Fibroblast of lung (primary cell): ENCODE results near the gene NDC1. TPM values are rescaled to one million over a fixed set of nuclear protein-coding genes. Genes with fewer than 3 reads are reported as not detected.
"Not testable (repeated sequence)": the region's sequence is repeated elsewhere in the genome, so short reads cannot be mapped to it uniquely, and the experiment has no call there.

ENCODE experiments used
- DNase-seq, 2 donors: peaks; one replicate each; pipeline versions ENCODE4 v3.0.0 to v3.0.0-alpha.2; 2010; ENCODE audit warnings: low read depth in 2 of 2
- H2AFZ ChIP-seq: 2 replicates; pipeline ENCODE4 v1.5.1; 2012; ENCODE audit warnings: low read length, control low read depth, inconsistent platforms
- H3K27ac ChIP-seq: 2 replicates; pipeline ENCODE4 v1.5.1; 2011; ENCODE audit warnings: low read length, control low read depth; ENCODE audit not compliant: insufficient read depth
- H3K27me3 ChIP-seq: 2 replicates; pipeline ENCODE4 v1.5.1; 2011; ENCODE audit warnings: mild to moderate bottlenecking, low read length; ENCODE audit not compliant: control insufficient read depth, insufficient read depth
- H3K36me3 ChIP-seq: 2 replicates; pipeline ENCODE4 v1.5.1; 2011; ENCODE audit warnings: low read length; ENCODE audit not compliant: control insufficient read depth, insufficient read depth
- H3K4me1 ChIP-seq: 2 replicates; pipeline ENCODE4 v1.5.1; 2011; ENCODE audit warnings: low read length; ENCODE audit not compliant: control insufficient read depth, insufficient read depth; ENCODE audit errors: extremely low read depth
- H3K4me2 ChIP-seq: 2 replicates; pipeline ENCODE4 v1.5.1; 2011; ENCODE audit warnings: low read length, control low read depth; ENCODE audit not compliant: insufficient read depth; ENCODE audit errors: extremely low read depth
- H3K4me3 ChIP-seq, 4 experiments: fragments of 200-600 bp in 1 of 4; sonication (generic) in 1 of 4; replicated peaks in 1 of 4; 2 replicates each; pipeline ENCODE4 v1.5.1; 2011 to 2016; ENCODE audit warnings: low read length in 4 of 4, low read depth in 3 of 4, mild to moderate bottlenecking in 3 of 4, control low read depth in 2 of 4, inconsistent platforms in 1 of 4, mixed read lengths in 1 of 4; ENCODE audit not compliant: insufficient read depth in 1 of 4; ENCODE audit errors: control extremely low read depth in 1 of 4
- H3K79me2 ChIP-seq: 2 replicates; pipeline ENCODE4 v1.5.1; 2012; ENCODE audit warnings: mild to moderate bottlenecking, low read length, inconsistent platforms; ENCODE audit not compliant: control insufficient read depth, insufficient read depth
- H3K9ac ChIP-seq: 2 replicates; pipeline ENCODE4 v1.5.1; 2011; ENCODE audit warnings: mild to moderate bottlenecking, low read length, control low read depth; ENCODE audit not compliant: insufficient read depth
- H3K9me3 ChIP-seq: 2 replicates; pipeline ENCODE4 v1.5.1; 2012; ENCODE audit warnings: low read depth, low read length; ENCODE audit not compliant: control insufficient read depth, insufficient read depth
- H4K20me1 ChIP-seq: 2 replicates; pipeline ENCODE4 v1.5.1; 2011; ENCODE audit warnings: low read length; ENCODE audit not compliant: control insufficient read depth, insufficient read depth; ENCODE audit errors: extremely low read depth
- EZH2 ChIP-seq: IDR thresholded peaks from 2 replicates; pipeline ENCODE4 v1.5.1; 2012; ENCODE audit warnings: low read length, control low read depth, mild to moderate bottlenecking; ENCODE audit errors: missing control alignments
- polyA plus RNA-seq, 2 donors: library from polyadenylated mRNA; depleted of rRNA in 1 of 2; stranded (reverse) in 1 of 2; unstranded in 1 of 2; fragments of >200 nt; gene quantifications; 2 replicates each; pipeline ENCODE4 v1.2.1, GENCODE V29; 2011 to 2012; ENCODE audit warnings: missing spikeins in 1 of 2
- total RNA-seq: library from RNA; depleted of rRNA; stranded (reverse); fragments of >200 nt; gene quantifications from 2 replicates; pipeline ENCODE4 v1.2.1, GENCODE V29; 2014
- TF ChIP-seq, protein P1 (sequence below), 2 donors: IDR thresholded peaks in 1 of 2; conservative IDR thresholded peaks in 1 of 2; 1 replicate in 1 of 2; 2 replicates in 1 of 2; pipeline ENCODE4 v1.5.1; 2011 to 2012; ENCODE audit warnings: low read length in 2 of 2, control low read depth in 1 of 2, inconsistent platforms in 1 of 2, low read depth in 1 of 2, mild to moderate bottlenecking in 1 of 2

Gene NDC1
- total and polyA plus RNA-seq, 2 donors (not counting 1 experiment from before 2014, with no cell fraction given): 11.6 to 14.3 TPM

DNA sequence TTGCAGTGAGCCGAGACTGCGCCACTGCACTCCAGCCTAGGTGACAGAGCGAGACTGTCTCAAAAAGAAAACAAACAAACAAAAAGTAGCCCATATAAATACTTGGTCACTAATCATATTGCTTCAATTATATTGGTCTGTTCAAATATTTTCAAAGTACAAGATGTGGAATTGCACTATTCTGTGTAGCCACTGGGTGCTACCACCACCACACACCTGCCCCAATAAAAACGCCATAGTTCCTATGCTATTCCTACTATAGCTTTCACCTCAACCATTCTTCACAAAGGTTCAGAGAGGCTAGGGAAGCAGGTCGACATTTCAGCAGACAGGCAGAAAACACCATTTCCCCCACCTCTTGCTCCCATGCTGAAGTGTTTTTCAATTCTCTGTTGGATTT, 16.7 kb downstream of the NDC1 start:
- H2AFZ ChIP-seq: no peak overlapping the region
- no peak overlapping the region for H3K9ac ChIP-seq
- no peaks in the 10 kb centered on the region for H3K4me1 ChIP-seq
- no peaks in the 10 kb centered on the region for H3K27me3 ChIP-seq
- TF ChIP-seq EZH2: no peak
- TF ChIP-seq, protein P1, sequence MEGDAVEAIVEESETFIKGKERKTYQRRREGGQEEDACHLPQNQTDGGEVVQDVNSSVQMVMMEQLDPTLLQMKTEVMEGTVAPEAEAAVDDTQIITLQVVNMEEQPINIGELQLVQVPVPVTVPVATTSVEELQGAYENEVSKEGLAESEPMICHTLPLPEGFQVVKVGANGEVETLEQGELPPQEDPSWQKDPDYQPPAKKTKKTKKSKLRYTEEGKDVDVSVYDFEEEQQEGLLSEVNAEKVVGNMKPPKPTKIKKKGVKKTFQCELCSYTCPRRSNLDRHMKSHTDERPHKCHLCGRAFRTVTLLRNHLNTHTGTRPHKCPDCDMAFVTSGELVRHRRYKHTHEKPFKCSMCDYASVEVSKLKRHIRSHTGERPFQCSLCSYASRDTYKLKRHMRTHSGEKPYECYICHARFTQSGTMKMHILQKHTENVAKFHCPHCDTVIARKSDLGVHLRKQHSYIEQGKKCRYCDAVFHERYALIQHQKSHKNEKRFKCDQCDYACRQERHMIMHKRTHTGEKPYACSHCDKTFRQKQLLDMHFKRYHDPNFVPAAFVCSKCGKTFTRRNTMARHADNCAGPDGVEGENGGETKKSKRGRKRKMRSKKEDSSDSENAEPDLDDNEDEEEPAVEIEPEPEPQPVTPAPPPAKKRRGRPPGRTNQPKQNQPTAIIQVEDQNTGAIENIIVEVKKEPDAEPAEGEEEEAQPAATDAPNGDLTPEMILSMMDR (conservative IDR thresholded peaks at IDR 0.05 in 1 of 2, IDR thresholded peaks at IDR 0.05 in 1 of 2; ENCODE audit: low read depth in 1 of 2, low read length in 2 of 2): no peak
- DNase-seq: no peak
- no peak overlapping the region for H3K4me3 ChIP-seq
- H3K36me3 ChIP-seq: no peaks in the 10 kb centered on the region
- H3K9me3 ChIP-seq: no peaks in the 10 kb centered on the region
- H4K20me1 ChIP-seq: no peaks in the 10 kb centered on the region
- no peak overlapping the region for H3K27ac ChIP-seq
- no peak overlapping the region for H3K4me2 ChIP-seq
- H3K79me2 ChIP-seq: no peaks in the 10 kb centered on the region

DNA sequence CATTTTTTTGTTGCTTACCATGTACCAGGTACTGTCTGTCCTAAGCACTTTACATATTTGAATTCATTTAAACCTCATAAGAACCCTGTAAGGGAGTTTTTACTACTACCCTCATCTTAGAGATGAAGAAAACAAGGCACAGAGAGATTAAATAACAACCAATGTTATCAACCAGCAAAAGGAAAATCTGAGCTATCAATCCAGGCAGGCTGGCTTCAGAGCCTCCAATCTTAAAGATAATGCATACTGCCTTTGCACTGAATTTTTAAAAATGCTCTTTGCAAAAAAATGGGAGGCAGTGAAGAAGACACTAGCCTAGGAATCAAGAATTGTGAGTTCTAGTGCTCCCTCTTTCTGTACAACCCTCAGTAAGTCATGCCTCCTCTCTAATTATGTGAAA, 18.7 kb downstream of the NDC1 start:
- no peak overlapping the region for H3K4me3 ChIP-seq
- no peak for DNase-seq
- H3K9me3 ChIP-seq: no peaks in the 10 kb centered on the region
- H3K36me3 ChIP-seq: no peaks in the 10 kb centered on the region
- no peak overlapping the region for H3K4me2 ChIP-seq
- H3K9ac ChIP-seq: no peak overlapping the region
- TF ChIP-seq, protein P1 (conservative IDR thresholded peaks at IDR 0.05 in 1 of 2, IDR thresholded peaks at IDR 0.05 in 1 of 2; ENCODE audit: low read depth in 1 of 2, low read length in 2 of 2): no peak
- no peaks in the 10 kb centered on the region for H3K4me1 ChIP-seq
- no peaks in the 10 kb centered on the region for H3K27me3 ChIP-seq
- H3K79me2 ChIP-seq: no peaks in the 10 kb centered on the region
- H3K27ac ChIP-seq: no peak overlapping the region
- no peak overlapping the region for H2AFZ ChIP-seq
- no peaks in the 10 kb centered on the region for H4K20me1 ChIP-seq

DNA sequence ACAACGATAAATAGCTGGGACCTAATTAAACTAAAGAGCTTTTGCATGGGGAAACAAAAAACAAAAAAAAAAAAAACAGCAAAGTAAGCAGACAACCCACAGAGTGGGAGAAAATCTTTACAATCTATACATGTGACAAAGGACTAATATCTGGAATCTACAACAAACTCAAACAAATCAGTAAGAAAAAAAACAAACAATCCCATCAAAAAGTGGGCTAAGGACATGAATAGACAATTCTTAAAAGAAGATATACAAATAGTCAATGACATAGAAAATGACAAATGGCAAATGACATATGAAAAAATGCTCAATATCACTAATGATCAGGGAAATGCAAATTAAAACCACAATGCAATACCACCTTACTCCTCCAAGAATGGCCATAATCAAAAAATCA, 21.5 kb downstream of the NDC1 start:
- H3K36me3 ChIP-seq, H3K4me2 ChIP-seq, H3K4me1 ChIP-seq, H3K27ac ChIP-seq, H4K20me1 ChIP-seq, H3K9me3 ChIP-seq, DNase-seq, H2AFZ ChIP-seq, H3K79me2 ChIP-seq, H3K9ac ChIP-seq, H3K4me3 ChIP-seq, H3K27me3 ChIP-seq: not testable (repeated sequence)

DNA sequence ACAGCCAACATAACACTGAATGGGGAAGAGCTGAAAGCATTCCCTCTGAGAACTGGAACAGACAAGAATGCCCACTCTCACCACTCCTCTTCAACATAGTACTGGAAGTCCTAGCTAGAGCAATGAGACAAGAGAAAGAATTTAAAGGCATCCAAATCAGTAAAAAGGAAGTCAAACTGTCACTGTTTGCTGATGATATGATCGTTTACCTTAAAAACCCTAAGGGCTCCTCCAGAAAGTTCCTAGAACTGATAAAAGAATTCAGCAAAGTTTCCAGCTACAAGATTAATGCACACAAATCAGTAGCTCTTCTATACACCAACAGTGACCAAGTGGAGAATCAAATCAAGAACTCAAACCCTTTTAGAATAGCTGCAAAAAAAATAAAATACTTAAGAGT, 22.6 kb downstream of the NDC1 start:
- H3K9me3 ChIP-seq, H3K4me2 ChIP-seq, H3K27ac ChIP-seq, H3K4me1 ChIP-seq, H3K4me3 ChIP-seq, H4K20me1 ChIP-seq, DNase-seq, H2AFZ ChIP-seq, H3K36me3 ChIP-seq, H3K9ac ChIP-seq, H3K79me2 ChIP-seq, H3K27me3 ChIP-seq: not testable (repeated sequence)
